Astrocyte (in vitro differentiated cells and primary cell): ENCODE measurements around the gene NPAS3. TPM values are rescaled to one million over a fixed set of nuclear protein-coding genes. Genes with fewer than 3 reads are reported as not detected.
A peak's percentile ranks its signal among the peaks of the same experiment; 100 is the strongest.

ENCODE experiments used
- DNase-seq: peaks from one replicate; pipeline ENCODE4 v3.0.0-alpha.2; 2010; ENCODE audit warnings: low read depth
- FAIRE-seq: peaks from 2 replicates; lab custom pipeline; 2011; peaks lifted over from hg19 to GRCh38; lab: Jason Lieb, UNC
- H2AFZ ChIP-seq: 2 replicates; pipeline ENCODE4 v1.6.0; 2012; ENCODE audit warnings: low read depth, low read length, inconsistent platforms
- H3K27ac ChIP-seq: 2 replicates; pipeline ENCODE4 v1.5.1; 2011; ENCODE audit warnings: low read depth, low read length, inconsistent platforms
- H3K27me3 ChIP-seq: 2 replicates; pipeline ENCODE4 v1.6.0; 2011; ENCODE audit warnings: low read length, inconsistent platforms; ENCODE audit not compliant: insufficient read depth
- H3K36me3 ChIP-seq: 2 replicates; pipeline ENCODE4 v1.5.1; 2011; ENCODE audit warnings: low read length, inconsistent platforms; ENCODE audit not compliant: insufficient read depth
- H3K4me1 ChIP-seq: 2 replicates; pipeline ENCODE4 v1.5.1; 2011; ENCODE audit warnings: low read length, inconsistent platforms; ENCODE audit not compliant: insufficient read depth
- H3K4me2 ChIP-seq: 2 replicates; pipeline ENCODE4 v1.6.0; 2012; ENCODE audit warnings: low read length, inconsistent platforms
- H3K4me3 ChIP-seq: 2 replicates; pipeline ENCODE4 v1.5.1; 2011; ENCODE audit warnings: low read depth, mild to moderate bottlenecking, low read length, inconsistent platforms; ENCODE audit not compliant: insufficient read depth
- H3K79me2 ChIP-seq: 2 replicates; pipeline ENCODE4 v1.6.0; 2012; ENCODE audit warnings: mild to moderate bottlenecking, low read length, inconsistent platforms; ENCODE audit not compliant: insufficient read depth
- H3K9ac ChIP-seq: 2 replicates; pipeline ENCODE4 v1.6.0; 2012; ENCODE audit warnings: mild to moderate bottlenecking, low read length, inconsistent platforms
- H3K9me3 ChIP-seq: 2 replicates; pipeline ENCODE4 v1.5.1; 2012; ENCODE audit warnings: low read depth, mild to moderate bottlenecking, low read length, inconsistent platforms; ENCODE audit not compliant: insufficient read depth
- H4K20me1 ChIP-seq: 2 replicates; pipeline ENCODE4 v1.6.0; 2012; ENCODE audit warnings: low read length, inconsistent platforms; ENCODE audit not compliant: insufficient read depth
- H3K27ac Mint-ChIP-seq: one replicate; pipeline ENCODE4 v1.8.0; 2021; ENCODE audit warnings: mild to moderate bottlenecking, mixed read lengths; ENCODE audit not compliant: unreplicated experiment
- H3K27me3 Mint-ChIP-seq: one replicate; pipeline ENCODE4 v1.8.0; 2021; ENCODE audit warnings: low read depth, mixed read lengths; ENCODE audit not compliant: unreplicated experiment
- H3K36me3 Mint-ChIP-seq: one replicate; pipeline ENCODE4 v1.8.0; 2021; ENCODE audit warnings: low read depth, mixed read lengths; ENCODE audit not compliant: unreplicated experiment
- H3K4me1 Mint-ChIP-seq: one replicate; pipeline ENCODE4 v1.8.0; 2021; ENCODE audit warnings: low read depth, mixed read lengths; ENCODE audit not compliant: unreplicated experiment
- H3K4me3 Mint-ChIP-seq: one replicate; pipeline ENCODE4 v1.8.0; 2021; ENCODE audit warnings: mild to moderate bottlenecking, moderate library complexity, mixed read lengths; ENCODE audit not compliant: unreplicated experiment
- H3K9me3 Mint-ChIP-seq: one replicate; pipeline ENCODE4 v1.8.0; 2021; ENCODE audit warnings: mild to moderate bottlenecking, mixed read lengths; ENCODE audit not compliant: unreplicated experiment
- EZH2 ChIP-seq: IDR thresholded peaks from 2 replicates; pipeline ENCODE4 v1.6.1; 2012; ENCODE audit warnings: mild to moderate bottlenecking, low read length, inconsistent platforms; ENCODE audit not compliant: insufficient read depth
- total RNA-seq: library from RNA; stranded (reverse); gene quantifications from 2 replicates; pipeline ENCODE4 v1.2.1, GENCODE V29; 2021
- TF ChIP-seq, protein P1 (sequence below): IDR thresholded peaks from 2 replicates; pipeline ENCODE4 v1.5.1; 2011; ENCODE audit warnings: low read depth, mild to moderate bottlenecking, inconsistent platforms, low read length, moderate library complexity; ENCODE audit not compliant: insufficient read depth

NPAS3 gene
- total RNA-seq, 1 donor from 2014 or later, result 2.6 TPM

DNA sequence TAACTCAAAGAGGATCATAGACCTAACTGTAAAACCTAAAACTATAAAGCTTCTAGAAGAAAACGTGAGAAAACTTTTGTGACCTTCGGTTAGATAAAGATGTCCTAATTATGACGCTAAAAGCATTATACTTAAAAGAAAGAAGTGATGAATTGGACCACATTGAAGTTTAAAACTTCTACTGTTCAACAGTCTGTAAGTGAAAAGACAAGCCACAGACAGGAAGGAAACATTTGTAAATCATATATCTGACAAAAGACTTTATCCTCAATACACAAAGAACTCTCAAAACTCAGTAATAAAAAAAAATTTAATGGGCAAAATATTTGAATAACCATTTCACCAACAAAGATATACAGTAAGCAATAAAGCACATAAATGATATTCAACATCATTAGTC is 667.9 kb downstream of the NPAS3 start:
- H3K4me3 ChIP-seq, result no peak overlapping the region
- Mint-ChIP-seq H3K4me1 (peaks cover 3% of the 10 kb centered on the region), H3K36me3 (no peaks in the 10 kb centered on the region), H3K9me3 (no peaks in the 10 kb centered on the region), H3K27ac (no peak overlapping the region), H3K4me3 (no peak overlapping the region), H3K27me3 (no peaks in the 10 kb centered on the region)
- no peak for DNase-seq
- no peak for TF ChIP-seq EZH2
- TF ChIP-seq, protein P1, sequence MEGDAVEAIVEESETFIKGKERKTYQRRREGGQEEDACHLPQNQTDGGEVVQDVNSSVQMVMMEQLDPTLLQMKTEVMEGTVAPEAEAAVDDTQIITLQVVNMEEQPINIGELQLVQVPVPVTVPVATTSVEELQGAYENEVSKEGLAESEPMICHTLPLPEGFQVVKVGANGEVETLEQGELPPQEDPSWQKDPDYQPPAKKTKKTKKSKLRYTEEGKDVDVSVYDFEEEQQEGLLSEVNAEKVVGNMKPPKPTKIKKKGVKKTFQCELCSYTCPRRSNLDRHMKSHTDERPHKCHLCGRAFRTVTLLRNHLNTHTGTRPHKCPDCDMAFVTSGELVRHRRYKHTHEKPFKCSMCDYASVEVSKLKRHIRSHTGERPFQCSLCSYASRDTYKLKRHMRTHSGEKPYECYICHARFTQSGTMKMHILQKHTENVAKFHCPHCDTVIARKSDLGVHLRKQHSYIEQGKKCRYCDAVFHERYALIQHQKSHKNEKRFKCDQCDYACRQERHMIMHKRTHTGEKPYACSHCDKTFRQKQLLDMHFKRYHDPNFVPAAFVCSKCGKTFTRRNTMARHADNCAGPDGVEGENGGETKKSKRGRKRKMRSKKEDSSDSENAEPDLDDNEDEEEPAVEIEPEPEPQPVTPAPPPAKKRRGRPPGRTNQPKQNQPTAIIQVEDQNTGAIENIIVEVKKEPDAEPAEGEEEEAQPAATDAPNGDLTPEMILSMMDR, result no peak
- no peaks in the 10 kb centered on the region for H3K79me2 ChIP-seq
- no peak overlapping the region for H2AFZ ChIP-seq
- H3K9ac ChIP-seq, result no peak overlapping the region
- no peak overlapping the region for H3K27ac ChIP-seq
- FAIRE-seq, result peak; percentile 13
- H3K4me2 ChIP-seq, result no peak overlapping the region
- H3K9me3 ChIP-seq, result no peaks in the 10 kb centered on the region
- H3K36me3 ChIP-seq, result no peaks in the 10 kb centered on the region
- no peaks in the 10 kb centered on the region for H4K20me1 ChIP-seq
- H3K27me3 ChIP-seq, result no peaks in the 10 kb centered on the region
- peaks cover 9% of the 10 kb centered on the region for H3K4me1 ChIP-seq

DNA sequence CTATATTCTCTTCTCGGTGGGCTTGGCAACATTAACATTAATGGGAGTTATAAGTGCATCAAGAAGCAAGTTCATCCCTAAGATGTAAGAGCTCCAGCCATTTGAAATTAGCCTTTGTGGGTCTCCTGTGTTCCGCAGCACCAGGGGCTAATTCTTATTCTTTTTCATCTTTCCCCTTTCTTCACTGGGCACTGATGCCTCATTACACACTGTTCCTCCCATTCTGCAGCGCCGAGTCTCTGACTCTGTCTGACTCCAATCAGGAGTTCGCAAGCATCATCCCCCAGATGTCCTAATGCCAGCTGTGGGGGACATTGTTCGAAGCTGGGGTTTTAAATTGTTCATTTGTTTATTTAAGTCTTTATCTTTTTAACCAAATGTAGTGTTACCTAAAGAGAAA is 670.9 kb downstream of the NPAS3 start:
- Histone ChIP-seq H3K9ac (no peak overlapping the region), H4K20me1 (no peaks in the 10 kb centered on the region), H3K4me3 (no peak overlapping the region), H3K9me3 (no peaks in the 10 kb centered on the region), H3K4me2 (no peak overlapping the region), H3K36me3 (no peaks in the 10 kb centered on the region), H3K27ac (no peak overlapping the region), H3K4me1 (peaks cover 6% of the 10 kb centered on the region), H3K27me3 (no peaks in the 10 kb centered on the region), H2AFZ (no peak overlapping the region), H3K79me2 (no peaks in the 10 kb centered on the region)
- peaks cover 5% of the 10 kb centered on the region for H3K4me1 Mint-ChIP-seq
- no peak for TF ChIP-seq EZH2
- TF ChIP-seq, protein P1, result no peak
- DNase-seq (no peak), FAIRE-seq (no peak)
- no peak overlapping the region for H3K27ac Mint-ChIP-seq
- no peak overlapping the region for H3K4me3 Mint-ChIP-seq
- peaks cover 3% of the 10 kb centered on the region for H3K27me3 Mint-ChIP-seq
- H3K36me3 Mint-ChIP-seq, result no peaks in the 10 kb centered on the region
- H3K9me3 Mint-ChIP-seq, result no peaks in the 10 kb centered on the region

DNA sequence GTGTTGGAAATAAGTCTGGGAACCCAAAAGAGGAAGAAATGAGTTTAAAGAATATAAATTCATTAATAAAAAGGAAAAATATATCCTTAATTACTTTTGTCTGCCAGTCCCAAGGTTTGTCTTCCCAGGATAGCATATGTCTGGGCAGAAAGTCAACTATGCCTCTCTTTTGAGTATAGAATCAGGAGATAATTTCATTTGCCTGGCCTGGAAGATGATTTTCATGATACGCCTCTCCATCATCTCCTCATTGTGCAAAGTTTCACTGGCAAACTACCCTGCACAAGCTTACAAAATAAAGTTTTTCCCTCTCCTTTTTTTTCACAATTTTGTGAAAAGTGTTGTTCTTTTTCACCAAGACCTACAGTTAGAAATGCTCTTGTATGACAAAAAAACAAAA is 671.4 kb downstream of the NPAS3 start:
- H3K9ac ChIP-seq, result no peak overlapping the region
- Mint-ChIP-seq H3K27me3 (peaks cover 3% of the 10 kb centered on the region), H3K4me1 (peaks cover 6% of the 10 kb centered on the region), H3K36me3 (no peaks in the 10 kb centered on the region), H3K9me3 (no peaks in the 10 kb centered on the region), H3K27ac (no peak overlapping the region), H3K4me3 (no peak overlapping the region)
- DNase-seq (no peak), FAIRE-seq (no peak)
- no peak overlapping the region for H2AFZ ChIP-seq
- no peak overlapping the region for H3K4me3 ChIP-seq
- no peaks in the 10 kb centered on the region for H3K9me3 ChIP-seq
- no peaks in the 10 kb centered on the region for H4K20me1 ChIP-seq
- H3K27ac ChIP-seq, result no peak overlapping the region
- no peaks in the 10 kb centered on the region for H3K79me2 ChIP-seq
- H3K36me3 ChIP-seq, result no peaks in the 10 kb centered on the region
- H3K4me1 ChIP-seq, result peaks cover 6% of the 10 kb centered on the region
- H3K27me3 ChIP-seq, result no peaks in the 10 kb centered on the region
- no peak overlapping the region for H3K4me2 ChIP-seq
- TF ChIP-seq EZH2, result no peak
- TF ChIP-seq, protein P1, result no peak
